ENCODE results near the gene ERICH4. TPM values are rescaled to one million over a fixed set of nuclear protein-coding genes. Genes with fewer than 3 reads are reported as not detected.

Gene ERICH4
- total RNA-seq, 1 donor from 2014 or later: not detected

- intact Hi-C loops (cut with micrococcal nuclease): no loop called here
Measured at GRCh38 chr19:41434450-41434849, 8.5 kb upstream of the ERICH4 start.

GRCh38 chr19:41435376-41435775 is 7.6 kb upstream of the ERICH4 start:
- intact Hi-C loops (cut with micrococcal nuclease): loop anchor here (5.0 kb wide), 1 partner anchor 73 kb away; the partner anchor contains the start of gene B9D2

GRCh38 chr19:41435936-41436673 is 6.9 kb upstream of the ERICH4 start:
- intact Hi-C loops (cut with micrococcal nuclease): loop anchor here (5.0 kb wide), 1 partner anchor 74 kb away; the partner anchor contains the start of gene B9D2

- intact Hi-C loops (cut with micrococcal nuclease): loop anchor here (5.0 kb wide), 1 partner anchor 74 kb away; the partner anchor contains the start of gene B9D2
Measured at GRCh38 chr19:41436674-41436951, 6.3 kb upstream of the ERICH4 start.

- intact Hi-C loops (cut with micrococcal nuclease): loop anchor here (5.0 kb wide), 1 partner anchor 76 kb away; the partner anchor contains the start of gene B9D2
Measured at GRCh38 chr19:41437944-41438574, 4.9 kb upstream of the ERICH4 start.

- intact Hi-C loops (cut with micrococcal nuclease): loop anchor here (1.0 to 5.0 kb wide), 3 partner anchors 10 to 77 kb away; partner anchors contain the start of genes B9D2, BCKDHA and EXOSC5
Measured at GRCh38 chr19:41439441-41440222, 3.3 kb upstream of the ERICH4 start, which contains the start of gene DMAC2. Gene DMAC2 (minus strand): TSS chr19:41439912. CDS start chr19:41439899, 13 bp downstream.

- intact Hi-C loops (cut with micrococcal nuclease): no loop called here
Measured at GRCh38 chr19:41441321-41441945, 1.5 kb upstream of the ERICH4 start.

- intact Hi-C loops (cut with micrococcal nuclease): no loop called here
Measured at GRCh38 chr19:41443813-41444455, 978 bp downstream of the ERICH4 start.

- intact Hi-C loops (cut with micrococcal nuclease): no loop called here
Measured at GRCh38 chr19:41445575-41445974, 2.6 kb downstream of the ERICH4 start.

GRCh38 chr19:41447732-41448332 is 4.9 kb downstream of the ERICH4 start:
- intact Hi-C loops (cut with micrococcal nuclease): loop anchor here (2.0 kb wide), 2 partner anchors 115 to 149 kb away; no protein-coding TSS in a partner anchor

- intact Hi-C loops (cut with micrococcal nuclease): loop anchor here (1.0 to 2.0 kb wide), 5 partner anchors 10 to 148 kb away; partner anchors contain the start of gene DMAC2
Measured at GRCh38 chr19:41449079-41449864, 6.3 kb downstream of the ERICH4 start.

GRCh38 chr19:41449865-41450178 is 6.9 kb downstream of the ERICH4 start:
- intact Hi-C loops (cut with micrococcal nuclease): loop anchor here (1.0 to 2.0 kb wide), 5 partner anchors 11 to 147 kb away; partner anchors contain the start of gene DMAC2

GRCh38 chr19:41452584-41453275 is 9.8 kb downstream of the ERICH4 start:
- intact Hi-C loops (cut with micrococcal nuclease): no loop called here

- intact Hi-C loops (cut with micrococcal nuclease): no loop called here
Measured at GRCh38 chr19:41455936-41456335, 13.0 kb downstream of the ERICH4 start.

GRCh38 chr19:41456342-41456918 is 13.5 kb downstream of the ERICH4 start:
- intact Hi-C loops (cut with micrococcal nuclease): no loop called here

GRCh38 chr19:41457241-41457640 is 14.3 kb downstream of the ERICH4 start:
- intact Hi-C loops (cut with micrococcal nuclease): no loop called here

GRCh38 chr19:41462497-41462896 is 19.5 kb downstream of the ERICH4 start:
- intact Hi-C loops (cut with micrococcal nuclease): no loop called here
